Neural progenitor cell (in vitro differentiated cells): Measurements from ENCODE around the gene LIPT2.

Experiments
- EZH2 ChIP-seq: fragments of 200-600 bp; sonication (generic); IDR thresholded peaks from 2 replicates; pipeline ENCODE4 v1.6.1; 2017; ENCODE audit warnings: antibody characterized with exemption, mild to moderate bottlenecking, moderate library complexity
- TF ChIP-seq, protein P1 (sequence below): fragments of 200-600 bp; sonication (generic); IDR thresholded peaks from 2 replicates; pipeline ENCODE4 v1.5.1; 2017; ENCODE audit warnings: antibody characterized with exemption, mild to moderate bottlenecking

DNA sequence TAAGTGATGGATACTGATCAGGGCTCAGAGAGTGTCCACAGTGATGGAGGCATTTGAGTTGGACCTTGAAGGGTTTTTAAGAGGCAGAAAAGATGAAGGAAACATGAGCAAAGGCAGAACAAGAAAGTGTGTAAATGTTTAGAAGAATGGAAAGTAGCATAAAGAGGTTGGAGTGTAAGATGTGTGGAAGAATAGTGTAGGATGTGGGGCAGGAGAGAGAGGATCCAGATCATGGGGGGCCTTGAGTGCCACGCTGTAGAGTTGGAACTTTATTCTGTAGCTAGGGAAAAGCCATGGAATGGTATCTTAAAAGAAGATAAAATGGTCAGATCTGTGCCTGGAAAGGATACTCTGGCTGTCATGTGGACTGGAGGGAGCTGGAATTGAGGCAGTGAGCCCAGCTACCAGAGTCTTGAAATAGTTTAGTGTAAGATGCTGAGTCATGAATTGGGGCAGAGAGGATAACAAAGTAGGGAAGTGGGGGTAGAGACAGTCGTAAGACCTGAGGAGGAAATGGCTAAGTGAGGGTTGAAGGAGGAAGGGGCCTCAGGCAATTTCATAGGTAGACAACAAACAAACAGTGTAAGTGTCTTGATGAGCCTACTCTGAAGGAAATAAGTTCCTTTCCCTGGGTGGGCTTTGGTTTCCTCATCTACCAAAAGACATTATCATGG, 32.9 kb downstream of the LIPT2 start:
- no peak for TF ChIP-seq EZH2
- TF ChIP-seq, protein P1, sequence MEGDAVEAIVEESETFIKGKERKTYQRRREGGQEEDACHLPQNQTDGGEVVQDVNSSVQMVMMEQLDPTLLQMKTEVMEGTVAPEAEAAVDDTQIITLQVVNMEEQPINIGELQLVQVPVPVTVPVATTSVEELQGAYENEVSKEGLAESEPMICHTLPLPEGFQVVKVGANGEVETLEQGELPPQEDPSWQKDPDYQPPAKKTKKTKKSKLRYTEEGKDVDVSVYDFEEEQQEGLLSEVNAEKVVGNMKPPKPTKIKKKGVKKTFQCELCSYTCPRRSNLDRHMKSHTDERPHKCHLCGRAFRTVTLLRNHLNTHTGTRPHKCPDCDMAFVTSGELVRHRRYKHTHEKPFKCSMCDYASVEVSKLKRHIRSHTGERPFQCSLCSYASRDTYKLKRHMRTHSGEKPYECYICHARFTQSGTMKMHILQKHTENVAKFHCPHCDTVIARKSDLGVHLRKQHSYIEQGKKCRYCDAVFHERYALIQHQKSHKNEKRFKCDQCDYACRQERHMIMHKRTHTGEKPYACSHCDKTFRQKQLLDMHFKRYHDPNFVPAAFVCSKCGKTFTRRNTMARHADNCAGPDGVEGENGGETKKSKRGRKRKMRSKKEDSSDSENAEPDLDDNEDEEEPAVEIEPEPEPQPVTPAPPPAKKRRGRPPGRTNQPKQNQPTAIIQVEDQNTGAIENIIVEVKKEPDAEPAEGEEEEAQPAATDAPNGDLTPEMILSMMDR: no peak
